HEK293 (cell line): ENCODE data around the gene MFSD11.

Experiments
- CTCF ChIP-seq: fragments of 450-650 bp; formaldehyde crosslinking; IDR thresholded peaks from 2 replicates; pipeline ENCODE4 v1.5.1; 2016; ENCODE audit warnings: missing biosample characterization, missing genetic modification characterization
- GLI2 ChIP-seq: fragments of 450-650 bp; formaldehyde crosslinking; IDR thresholded peaks from 2 replicates; pipeline ENCODE4; 2017; ENCODE audit warnings: missing biosample characterization, missing genetic modification characterization, low read depth, borderline replicate concordance
- PATZ1 ChIP-seq: fragments of 450-650 bp; formaldehyde crosslinking; IDR thresholded peaks from 2 replicates; pipeline ENCODE4 v1.5.1; 2016; ENCODE audit warnings: missing biosample characterization, missing genetic modification characterization
- PRDM1 ChIP-seq: fragments of 450-650 bp; formaldehyde crosslinking; IDR thresholded peaks from 2 replicates; pipeline ENCODE4; 2016; ENCODE audit warnings: missing biosample characterization, missing genetic modification characterization
- PRDM2 ChIP-seq: fragments of 450-650 bp; formaldehyde crosslinking; IDR thresholded peaks from 2 replicates; pipeline ENCODE4 v1.5.1; 2016; ENCODE audit warnings: missing biosample characterization, missing genetic modification characterization, borderline replicate concordance
- ZBTB26 ChIP-seq: fragments of 450-650 bp; formaldehyde crosslinking; optimal IDR thresholded peaks from 2 replicates; pipeline ENCODE3; 2016; ENCODE audit warnings: missing biosample characterization, mild to moderate bottlenecking, missing genetic modification characterization
- ZNF701 ChIP-seq: fragments of 450-650 bp; formaldehyde crosslinking; IDR thresholded peaks from 2 replicates; pipeline ENCODE4 v1.5.1; 2016; ENCODE audit warnings: missing biosample characterization, missing genetic modification characterization

- TF ChIP-seq PRDM1 (tag by site-specific recombination) (no peak), PRDM2 (tag by site-specific recombination) (no peak), GLI2 (no peak), CTCF (no peak), PATZ1 (tag by site-specific recombination) (no peak), ZBTB26 (tag by site-specific recombination) (no peak), ZNF701 (tag by site-specific recombination) (no peak)
These were observed 63.8 kb downstream of the MFSD11 start for GRCh38 chr17:76801706-76802105.
